Tibial artery (tissue), 4 donors: ENCODE data around the gene CAPN5.

ENCODE experiments used
- DNase-seq, 2 donors: peaks; one replicate each; pipeline ENCODE4 v3.0.0-alpha.2; 2019
- H3K27ac ChIP-seq, 2 donors: fragments of 200-600 bp; sonication (generic) in 1 of 2; 1 replicate in 1 of 2; 2 replicates in 1 of 2; pipeline ENCODE4 v1.5.1; 2018 to 2019; ENCODE audit warnings: mild to moderate bottlenecking in 1 of 2
- H3K27me3 ChIP-seq, 2 donors: fragments of 200-600 bp; sonication (generic) in 1 of 2; one replicate each; pipeline versions ENCODE4 v1.5.1 to v1.6.0; 2016 to 2019
- H3K36me3 ChIP-seq, 3 donors: fragments of 200-600 bp; sonication (generic) in 2 of 3; one replicate each; pipeline ENCODE4 v1.5.1; 2016 to 2019; ENCODE audit warnings: mild to moderate bottlenecking in 2 of 3
- H3K4me1 ChIP-seq, 4 donors: fragments of 200-600 bp; sonication (generic) in 2 of 4; 1 replicate in 3 of 4; 2 replicates in 1 of 4; pipeline ENCODE4 v1.5.1; 2016 to 2019
- H3K4me3 ChIP-seq, 2 donors: fragments of 200-600 bp; sonication (generic) in 1 of 2; 1 replicate in 1 of 2; 2 replicates in 1 of 2; pipeline ENCODE4 v1.5.1; 2018 to 2019; ENCODE audit warnings: mild to moderate bottlenecking in 2 of 2
- H3K9me3 ChIP-seq, 3 donors: fragments of 200-600 bp; sonication (generic) in 1 of 3; one replicate each; pipeline ENCODE4 v1.5.1; 2016 to 2019
- intact Hi-C: fragments of 100-400 bp; cut with DNase I; formaldehyde crosslinking; loops from one replicate; pipeline ENCODE4 v1.15.0; 2023; ENCODE audit warnings: low total_unique reads
- TF ChIP-seq, protein P1 (sequence below), 2 experiments: fragments of 200-600 bp in 1 of 2; fragments of 450-650 bp in 1 of 2; IDR thresholded peaks; one replicate each; pipeline ENCODE4 v1.5.1; 2017 to 2019; ENCODE audit warnings: antibody characterized with exemption in 2 of 2, mild to moderate bottlenecking in 1 of 2, moderate library complexity in 1 of 2

The CAPN5 gene

DNA sequence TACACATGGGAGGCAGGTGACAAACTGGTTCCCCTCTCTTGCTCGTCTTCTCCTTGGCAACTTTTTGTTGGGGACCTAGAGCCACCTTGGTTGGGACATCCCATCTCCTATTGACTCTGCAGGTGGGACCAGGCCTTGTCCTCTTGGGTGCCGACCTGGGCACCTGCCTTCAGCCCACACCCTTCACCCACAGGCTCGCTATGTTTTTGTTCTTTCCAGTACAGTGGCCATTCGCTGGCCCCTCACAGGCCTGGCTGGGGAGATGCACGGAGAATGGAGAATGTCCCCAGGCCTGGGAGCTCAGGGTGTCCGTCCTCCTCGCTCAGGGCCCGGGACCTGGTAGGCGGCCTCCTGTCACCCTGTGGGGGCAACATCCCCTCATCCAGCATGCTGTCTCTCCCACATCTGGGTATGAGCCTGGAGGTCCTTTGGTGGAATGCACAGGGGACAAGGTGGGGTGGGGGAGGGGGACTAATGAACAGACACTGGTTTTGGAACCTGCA lies 21.0 kb downstream of the CAPN5 start:
- peak in 1 of 2 donors; percentile 39 for DNase-seq
- Histone ChIP-seq H3K36me3 (no peaks in the 10 kb centered on the region), H3K27me3 (no peaks in the 10 kb centered on the region), H3K4me3 (no peak overlapping the region), H3K4me1 (peaks cover 0 to 6% (median 3%) of the 10 kb centered on the region in 4 donors), H3K9me3 (no peaks in the 10 kb centered on the region), H3K27ac (no peak overlapping the region)
- TF ChIP-seq, protein P1, sequence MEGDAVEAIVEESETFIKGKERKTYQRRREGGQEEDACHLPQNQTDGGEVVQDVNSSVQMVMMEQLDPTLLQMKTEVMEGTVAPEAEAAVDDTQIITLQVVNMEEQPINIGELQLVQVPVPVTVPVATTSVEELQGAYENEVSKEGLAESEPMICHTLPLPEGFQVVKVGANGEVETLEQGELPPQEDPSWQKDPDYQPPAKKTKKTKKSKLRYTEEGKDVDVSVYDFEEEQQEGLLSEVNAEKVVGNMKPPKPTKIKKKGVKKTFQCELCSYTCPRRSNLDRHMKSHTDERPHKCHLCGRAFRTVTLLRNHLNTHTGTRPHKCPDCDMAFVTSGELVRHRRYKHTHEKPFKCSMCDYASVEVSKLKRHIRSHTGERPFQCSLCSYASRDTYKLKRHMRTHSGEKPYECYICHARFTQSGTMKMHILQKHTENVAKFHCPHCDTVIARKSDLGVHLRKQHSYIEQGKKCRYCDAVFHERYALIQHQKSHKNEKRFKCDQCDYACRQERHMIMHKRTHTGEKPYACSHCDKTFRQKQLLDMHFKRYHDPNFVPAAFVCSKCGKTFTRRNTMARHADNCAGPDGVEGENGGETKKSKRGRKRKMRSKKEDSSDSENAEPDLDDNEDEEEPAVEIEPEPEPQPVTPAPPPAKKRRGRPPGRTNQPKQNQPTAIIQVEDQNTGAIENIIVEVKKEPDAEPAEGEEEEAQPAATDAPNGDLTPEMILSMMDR (IDR thresholded peaks at IDR 0.05) = no peak
- intact Hi-C loops = no loop called here

DNA sequence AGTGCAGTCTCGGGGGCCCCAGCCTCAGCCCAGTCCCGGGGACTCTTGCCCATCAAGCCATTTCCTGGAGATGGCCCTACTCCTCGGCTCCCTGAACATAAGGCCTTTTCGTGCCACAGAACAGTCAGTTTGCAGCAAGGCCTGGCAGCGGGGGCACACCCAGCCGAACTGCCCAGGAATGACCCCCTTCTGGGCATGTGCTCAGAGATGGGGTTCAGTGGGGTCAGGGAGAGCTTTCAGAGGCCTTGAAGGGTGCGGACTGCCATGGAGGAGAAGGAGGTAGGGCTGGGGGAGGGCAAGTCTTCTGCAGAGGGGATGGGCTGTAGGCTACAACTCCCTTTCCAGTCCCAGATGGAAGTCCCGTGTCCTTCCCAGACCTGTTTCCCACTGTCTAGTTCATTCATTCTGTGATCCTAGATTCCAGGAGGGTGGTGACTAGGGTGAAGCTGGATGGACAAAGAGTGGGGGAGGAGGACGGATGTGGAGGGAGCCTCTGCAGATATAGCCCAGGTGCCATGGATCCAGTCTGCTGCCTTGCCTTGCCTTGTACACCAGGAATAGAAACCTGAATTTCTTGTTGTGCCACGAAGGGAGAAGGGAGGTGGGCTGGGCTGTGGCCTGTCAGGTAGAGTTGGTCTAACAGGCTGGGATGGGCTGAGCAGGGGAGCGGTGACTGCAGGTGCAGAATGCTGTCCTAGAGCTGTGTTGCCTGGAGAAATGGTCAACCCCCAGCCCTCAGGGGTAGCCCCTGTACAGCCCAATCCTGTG lies 21.6 kb downstream of the CAPN5 start:
- no peaks in the 10 kb centered on the region for H3K27me3 ChIP-seq
- no peaks in the 10 kb centered on the region for H3K4me1 ChIP-seq
- TF ChIP-seq, protein P1 (IDR thresholded peaks at IDR 0.05) = no peak
- intact Hi-C loops = no loop called here
- no peaks in the 10 kb centered on the region for H3K36me3 ChIP-seq
- DNase-seq = peak in 1 of 2 donors; percentile 48
- no peak overlapping the region for H3K4me3 ChIP-seq
- H3K27ac ChIP-seq = no peak overlapping the region
- H3K9me3 ChIP-seq = no peaks in the 10 kb centered on the region

DNA sequence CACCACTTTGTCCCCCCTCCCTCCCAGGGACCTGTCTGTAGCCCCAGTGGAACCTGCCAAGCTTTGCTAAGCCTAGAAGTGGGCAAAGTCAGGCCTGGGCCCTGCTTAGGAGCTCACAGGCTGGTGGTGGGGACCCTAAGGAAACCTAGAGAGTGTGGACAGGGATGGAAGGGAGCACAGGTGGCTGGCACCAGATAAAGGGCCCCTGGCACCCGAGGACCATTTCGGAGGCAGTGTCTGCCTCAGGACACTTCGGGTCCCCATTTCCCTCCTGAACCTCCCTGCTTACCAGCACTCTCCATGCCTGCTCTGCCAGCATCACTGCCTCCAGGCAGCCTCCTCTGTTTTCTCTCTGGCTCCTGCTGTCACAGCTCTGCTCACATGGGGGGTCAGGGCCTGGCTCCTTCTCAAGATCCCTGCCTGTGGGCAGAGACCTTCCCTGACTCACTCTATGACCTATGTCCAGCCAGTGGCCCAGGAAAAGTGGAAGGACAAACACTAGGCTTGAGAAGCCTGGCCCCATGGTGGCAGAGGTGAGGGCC lies 22.3 kb downstream of the CAPN5 start:
- H3K36me3 ChIP-seq = no peaks in the 10 kb centered on the region
- no peaks in the 10 kb centered on the region for H3K9me3 ChIP-seq
- DNase-seq = peak in 1 of 2 donors; percentile 44
- TF ChIP-seq, protein P1 (IDR thresholded peaks at IDR 0.05) = no peak
- no peak overlapping the region for H3K27ac ChIP-seq
- intact Hi-C loops = no loop called here
- H3K4me3 ChIP-seq = no peak overlapping the region
- no peaks in the 10 kb centered on the region for H3K4me1 ChIP-seq
- H3K27me3 ChIP-seq = no peaks in the 10 kb centered on the region

DNA sequence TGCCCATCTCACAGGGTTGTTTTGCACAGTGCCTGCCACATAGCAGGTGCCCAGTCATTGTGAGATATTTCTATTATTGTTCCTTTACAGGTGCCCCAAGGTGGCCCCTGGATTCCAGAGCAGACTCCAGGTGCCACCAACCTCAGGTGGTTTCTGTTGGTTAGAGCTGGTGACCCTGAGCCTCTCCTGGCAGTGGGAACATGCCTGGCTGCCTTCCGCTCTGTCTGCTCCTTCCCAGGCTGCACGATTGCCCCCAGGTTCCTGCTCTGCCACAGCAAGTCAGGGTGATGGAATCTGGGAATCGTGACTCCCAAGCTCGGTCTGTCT lies 23.2 kb downstream of the CAPN5 start:
- Histone ChIP-seq H3K27me3 (no peaks in the 10 kb centered on the region), H3K4me1 (no peaks in the 10 kb centered on the region), H3K36me3 (no peaks in the 10 kb centered on the region), H3K9me3 (no peaks in the 10 kb centered on the region), H3K4me3 (no peak overlapping the region), H3K27ac (no peak overlapping the region)
- intact Hi-C loops = loop anchor here (2.0 kb wide), 1 partner anchor 43 kb away; no protein-coding TSS in a partner anchor
- TF ChIP-seq, protein P1 (IDR thresholded peaks at IDR 0.05) = no peak
- no peak for DNase-seq

DNA sequence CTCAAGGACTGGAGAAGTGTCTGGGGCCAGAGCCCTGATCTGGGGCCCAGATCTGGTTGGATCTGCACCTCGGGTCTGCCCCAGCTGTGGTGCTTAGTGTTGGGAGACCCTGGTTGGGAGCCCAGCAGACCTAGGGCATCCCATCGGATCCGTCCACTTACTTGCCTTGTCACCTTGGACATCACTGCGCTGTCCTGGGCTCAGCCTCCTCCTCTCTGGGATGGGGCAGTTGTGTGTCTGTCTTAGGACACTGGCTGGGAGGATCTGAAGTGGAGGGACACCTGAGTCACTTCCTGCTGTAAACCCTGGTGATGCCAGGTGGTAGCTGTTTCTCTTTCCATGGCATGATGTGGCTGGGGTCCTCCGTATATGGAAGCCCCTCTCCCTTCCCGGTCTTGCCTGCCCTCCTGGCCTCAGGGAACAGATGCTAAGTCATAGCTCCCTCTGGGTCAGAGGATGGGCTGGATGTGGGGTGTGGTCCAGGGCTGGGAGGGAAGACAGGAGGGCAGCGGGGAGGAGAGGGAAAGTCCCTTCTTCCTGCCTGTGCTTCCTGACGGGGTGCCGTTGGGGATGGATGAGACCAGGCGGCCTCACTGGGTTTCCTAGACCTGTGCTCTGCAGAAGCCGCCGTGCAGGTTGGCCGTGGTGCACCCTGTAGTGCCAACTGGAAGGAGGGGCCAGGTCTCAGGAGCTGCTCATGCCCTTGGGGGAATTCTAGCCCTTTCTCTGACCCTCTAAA lies 23.8 kb downstream of the CAPN5 start:
- TF ChIP-seq, protein P1 (IDR thresholded peaks at IDR 0.05) = no peak
- intact Hi-C loops = loop anchor here (2.0 kb wide), 1 partner anchor 44 kb away; no protein-coding TSS in a partner anchor

More for the DNA sequence above, 23.8 kb downstream of the CAPN5 start:
- DNase-seq = peak in 1 of 2 donors; percentile 60
- H3K4me3 ChIP-seq = no peak overlapping the region
- H3K9me3 ChIP-seq = no peaks in the 10 kb centered on the region
- no peaks in the 10 kb centered on the region for H3K4me1 ChIP-seq
- H3K27ac ChIP-seq = no peak overlapping the region
- H3K36me3 ChIP-seq = no peaks in the 10 kb centered on the region
- no peaks in the 10 kb centered on the region for H3K27me3 ChIP-seq
